DMS 273 (cell line): ENCODE results near the gene CLEC14A.

Source experiments
- DNase-seq: peaks from one replicate; lab custom pipeline; 2025; ENCODE audit not compliant: unreplicated experiment; lab: John Stamatoyannopoulos, UW

The CLEC14A gene

GRCh38 chr14:38255673-38256532, at the start of gene CLEC14A:
CLEC14A (minus strand) TSS chr14:38256093; CDS start chr14:38256022, 71 bp downstream.
- no peak for DNase-seq

GRCh38 chr14:38302966-38303365, 47.1 kb upstream of the CLEC14A start:
- no peak for DNase-seq

- no peak for DNase-seq
These were observed 46.1 kb upstream of the CLEC14A start for GRCh38 chr14:38302034-38302433.

- DNase-seq: peak; percentile 2
These were observed 41.8 kb upstream of the CLEC14A start for GRCh38 chr14:38297681-38298080.

- no peak for DNase-seq
These were observed 36.0 kb upstream of the CLEC14A start for GRCh38 chr14:38291681-38292467.

GRCh38 chr14:38290601-38291188, 34.8 kb upstream of the CLEC14A start:
- DNase-seq: no peak

- no peak for DNase-seq
These were observed 30.6 kb upstream of the CLEC14A start for GRCh38 chr14:38286452-38286851.

- DNase-seq: no peak
These were observed 30.1 kb upstream of the CLEC14A start for GRCh38 chr14:38285962-38286361.

GRCh38 chr14:38282936-38283335, 27.0 kb upstream of the CLEC14A start:
- DNase-seq: no peak

GRCh38 chr14:38280081-38280480, 24.2 kb upstream of the CLEC14A start:
- no peak for DNase-seq

GRCh38 chr14:38279572-38279971, 23.7 kb upstream of the CLEC14A start:
- DNase-seq: no peak

GRCh38 chr14:38278035-38278434, 22.1 kb upstream of the CLEC14A start:
- DNase-seq: no peak

GRCh38 chr14:38262844-38263243, 7.0 kb upstream of the CLEC14A start:
- DNase-seq: no peak

GRCh38 chr14:38261620-38262019, 5.7 kb upstream of the CLEC14A start:
- DNase-seq: no peak

- DNase-seq: no peak
These were observed 1.6 kb upstream of the CLEC14A start for GRCh38 chr14:38257507-38257906.

GRCh38 chr14:38256533-38256840, 594 bp upstream of the CLEC14A start:
- DNase-seq: no peak

GRCh38 chr14:38255408-38255672, 553 bp downstream of the CLEC14A start:
- no peak for DNase-seq

- no peak for DNase-seq
These were observed 1.1 kb downstream of the CLEC14A start for GRCh38 chr14:38254571-38255407.

- no peak for DNase-seq
These were observed 2.2 kb downstream of the CLEC14A start for GRCh38 chr14:38253676-38254075.

- DNase-seq: no peak
These were observed 3.7 kb downstream of the CLEC14A start for GRCh38 chr14:38252066-38252710.

GRCh38 chr14:38250331-38250730, 5.6 kb downstream of the CLEC14A start:
- DNase-seq: no peak
